HCEC 1CT (cell line): ENCODE measurements around the gene TBC1D22A.
"Not testable (repeated sequence)": the region's sequence is repeated elsewhere in the genome, so short reads cannot be mapped to it uniquely, and the experiment has no call there.

ENCODE experiments used
- DNase-seq: peaks from one replicate; pipeline ENCODE4 v3.0.0-alpha.2; 2017

The TBC1D22A gene

GRCh38 chr22:46977656-46978343 is 215.3 kb downstream of the TBC1D22A start:
- no peak for DNase-seq

DNA sequence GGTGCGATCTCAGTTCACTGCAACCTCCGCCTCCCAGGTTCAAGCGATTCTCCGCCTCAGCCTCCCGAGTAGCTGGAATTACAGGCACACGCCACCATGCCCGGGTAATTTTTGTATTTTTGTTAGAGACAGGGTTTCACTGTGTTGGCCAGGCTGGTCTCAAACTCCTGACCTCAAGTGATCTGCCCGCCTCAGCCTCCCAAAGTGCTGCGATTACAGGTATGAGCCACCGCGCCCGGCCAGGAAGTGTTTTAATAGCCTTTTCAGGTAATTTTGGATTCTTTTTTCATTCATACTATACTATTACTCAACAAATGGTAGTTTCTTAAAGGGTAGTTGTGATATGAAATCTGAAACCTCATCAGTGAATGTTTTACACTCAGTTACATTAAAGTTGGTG is 216.2 kb downstream of the TBC1D22A start:
- not testable (repeated sequence) for DNase-seq

GRCh38 chr22:46979506-46979905 is 217.1 kb downstream of the TBC1D22A start:
- DNase-seq, result no peak

- no peak for DNase-seq
Measured at GRCh38 chr22:46980392-46980791, 217.9 kb downstream of the TBC1D22A start.

DNA sequence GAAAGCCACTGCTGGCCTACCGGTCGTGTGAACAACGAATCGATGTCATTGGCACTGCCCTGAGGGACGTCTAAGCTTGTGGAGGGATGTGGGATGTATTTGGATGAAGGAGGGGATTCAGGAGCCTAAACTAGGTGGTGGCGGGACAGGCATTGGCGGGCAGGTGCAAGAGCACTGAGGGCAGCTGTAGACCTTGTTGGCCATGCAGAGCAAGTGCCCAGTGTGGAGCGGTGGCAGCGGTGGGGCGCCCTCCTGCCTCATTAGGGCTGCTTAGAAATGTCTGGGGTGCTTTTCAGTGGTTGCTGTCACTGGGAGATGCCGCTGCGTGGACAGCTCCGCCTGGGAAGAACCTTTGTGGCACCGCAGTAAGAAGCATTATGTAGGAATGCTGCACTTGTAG is 220.2 kb downstream of the TBC1D22A start:
- DNase-seq, result no peak

DNA sequence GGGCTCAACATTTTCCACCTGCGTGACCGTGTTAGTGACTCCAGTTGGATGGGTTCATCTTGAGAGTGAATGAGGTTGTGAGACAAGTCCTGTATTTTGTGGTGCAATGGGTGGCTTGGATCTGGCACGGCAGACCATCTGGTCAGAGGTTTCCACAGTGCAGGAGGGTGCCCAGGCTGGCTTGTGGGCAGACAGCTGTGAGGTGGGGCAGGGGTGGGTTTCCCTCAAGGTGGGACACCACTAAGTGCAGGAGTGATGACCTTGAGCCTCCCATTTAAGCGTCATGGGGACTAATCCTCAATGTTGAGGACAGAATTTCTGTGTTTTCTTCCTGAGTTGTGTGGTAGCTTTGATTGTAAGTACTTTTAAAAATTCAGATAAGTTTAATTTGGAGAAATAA is 220.6 kb downstream of the TBC1D22A start:
- DNase-seq, result no peak

DNA sequence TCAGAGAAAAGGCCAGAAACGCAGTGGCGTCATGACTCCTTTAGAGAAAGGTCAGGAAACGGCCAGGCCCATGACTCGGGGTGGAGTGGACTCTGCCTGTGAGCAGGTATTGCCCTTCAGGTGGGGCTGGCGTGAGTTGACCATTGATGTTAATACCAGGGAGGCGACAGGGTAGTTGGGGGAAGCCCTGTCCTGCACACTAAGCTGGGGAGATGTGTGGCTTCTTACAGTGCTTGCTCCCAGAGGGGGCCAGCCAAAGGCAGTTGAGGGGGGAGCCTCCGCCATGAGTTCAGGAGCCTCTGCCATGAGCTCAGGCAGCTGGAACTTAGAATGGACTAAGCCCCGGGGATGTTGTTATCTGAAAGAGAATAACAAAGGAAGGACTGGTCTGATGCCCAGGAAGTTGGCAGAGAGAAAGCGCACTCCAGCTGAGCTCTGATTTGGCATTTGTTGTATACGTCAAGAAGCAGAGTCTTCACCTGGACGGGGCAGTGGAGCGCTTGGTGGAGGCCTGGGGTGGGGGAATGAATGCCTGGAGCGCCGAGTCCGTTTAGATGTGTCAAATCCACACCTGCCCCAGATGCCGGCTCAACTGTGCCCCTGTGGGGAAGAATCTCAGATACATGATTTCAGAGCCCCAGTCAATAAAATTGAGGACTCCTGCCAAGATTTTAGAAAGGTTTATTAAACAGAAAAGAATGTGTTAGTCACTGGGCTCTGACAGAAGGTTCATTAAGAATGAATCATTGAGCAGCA is 222.5 kb downstream of the TBC1D22A start:
- peak; percentile 82 for DNase-seq

- DNase-seq, result no peak
Measured at GRCh38 chr22:46985507-46985882, 223.0 kb downstream of the TBC1D22A start.

GRCh38 chr22:46986788-46987187 is 224.3 kb downstream of the TBC1D22A start:
- no peak for DNase-seq

GRCh38 chr22:46990937-46991550 is 228.6 kb downstream of the TBC1D22A start:
- DNase-seq, result no peak

DNA sequence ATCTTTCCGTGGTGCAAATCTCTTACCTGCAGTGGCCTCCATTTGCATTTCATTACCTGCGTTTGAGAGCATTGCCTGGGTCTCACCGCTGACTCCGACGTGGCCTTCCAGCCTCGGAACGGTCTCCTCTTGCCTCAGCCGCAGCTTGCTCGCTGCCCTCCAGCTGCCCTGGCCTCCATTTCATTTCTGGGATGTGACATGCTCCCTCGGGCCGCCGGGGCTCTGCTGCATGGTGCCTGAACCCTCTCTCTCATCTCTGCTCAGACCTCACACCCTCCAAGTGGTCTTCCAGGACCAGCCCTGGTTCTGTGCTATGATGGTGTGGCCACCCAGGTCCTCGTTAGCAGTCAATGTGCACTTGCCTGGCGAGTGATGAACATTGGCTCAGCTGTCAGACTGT is 229.2 kb downstream of the TBC1D22A start:
- no peak for DNase-seq

GRCh38 chr22:46992121-46992731 is 229.8 kb downstream of the TBC1D22A start:
- no peak for DNase-seq

- no peak for DNase-seq
Measured at GRCh38 chr22:46993633-46994032, 231.2 kb downstream of the TBC1D22A start.

- DNase-seq, result no peak
Measured at GRCh38 chr22:46994265-46994664, 231.8 kb downstream of the TBC1D22A start.

GRCh38 chr22:46994983-46995382 is 232.5 kb downstream of the TBC1D22A start:
- no peak for DNase-seq

- DNase-seq, result no peak
Measured at GRCh38 chr22:46995501-46996360, 233.3 kb downstream of the TBC1D22A start.

- no peak for DNase-seq
Measured at GRCh38 chr22:46996595-46997310, 234.3 kb downstream of the TBC1D22A start.

GRCh38 chr22:46997311-46997970 is 235.0 kb downstream of the TBC1D22A start:
- DNase-seq, result no peak

- no peak for DNase-seq
Measured at GRCh38 chr22:46998331-46998730, 235.9 kb downstream of the TBC1D22A start.

GRCh38 chr22:47000256-47000655 is 237.8 kb downstream of the TBC1D22A start:
- DNase-seq, result no peak

DNA sequence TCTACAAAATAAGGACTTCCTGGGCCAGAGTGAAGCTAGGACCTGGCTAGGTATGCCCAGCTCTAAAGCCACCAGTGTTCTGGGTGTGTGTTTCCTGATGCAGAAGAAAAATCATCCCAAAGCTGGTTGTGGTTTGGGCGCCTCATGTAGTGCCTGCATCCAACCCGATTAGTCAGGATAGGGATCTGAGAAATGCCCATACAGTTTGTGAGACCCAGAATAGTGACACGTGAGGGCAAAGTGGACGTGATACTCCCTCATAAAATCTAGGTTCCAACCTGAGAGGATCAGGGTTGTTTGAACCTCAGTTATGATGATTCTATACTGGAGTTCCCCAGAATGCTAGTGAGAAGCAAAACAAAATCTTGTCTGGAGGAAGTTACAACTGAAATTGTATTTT is 238.4 kb downstream of the TBC1D22A start:
- DNase-seq, result no peak
